Karpas-422 (cell line): ENCODE data around the gene CSF1. TPM values are rescaled to one million over a fixed set of nuclear protein-coding genes. Genes with fewer than 3 reads are reported as not detected.

Experiments
- DNase-seq: peaks from one replicate; pipeline ENCODE4 v3.0.0-alpha.2; 2015
- H2AFZ ChIP-seq: fragments of 200-600 bp; sonication (generic); 2 replicates; pipeline ENCODE4 v1.6.1; 2014; ENCODE audit warnings: antibody characterized with exemption, low read length, mixed read lengths
- H3K27ac ChIP-seq: fragments of 200-600 bp; sonication (generic); 2 replicates; pipeline ENCODE4 v1.5.1; 2014; ENCODE audit warnings: mild to moderate bottlenecking, low read length, moderate library complexity
- H3K27me3 ChIP-seq: fragments of 200-600 bp; sonication (generic); 2 replicates; pipeline ENCODE4 v1.6.1; 2014; ENCODE audit warnings: low read length, mixed read lengths
- H3K36me3 ChIP-seq: fragments of 200-600 bp; sonication (generic); 2 replicates; pipeline ENCODE4 v1.6.1; 2014; ENCODE audit warnings: low read length, mixed read lengths; ENCODE audit not compliant: insufficient read depth
- H3K4me1 ChIP-seq: fragments of 200-600 bp; sonication (generic); 2 replicates; pipeline ENCODE4 v1.6.1; 2014; ENCODE audit warnings: mild to moderate bottlenecking, low read length, mixed read lengths
- H3K4me2 ChIP-seq: fragments of 200-600 bp; sonication (generic); 2 replicates; pipeline ENCODE4 v1.6.1; 2014; ENCODE audit warnings: low read length, low read depth, mild to moderate bottlenecking; ENCODE audit not compliant: poor library complexity, severe bottlenecking
- H3K4me3 ChIP-seq: fragments of 200-600 bp; sonication (generic); 2 replicates; pipeline ENCODE4 v1.5.1; 2014; ENCODE audit warnings: mild to moderate bottlenecking, antibody characterized with exemption, low read length, mixed read lengths
- H3K79me2 ChIP-seq: fragments of 200-600 bp; sonication (generic); 2 replicates; pipeline ENCODE4 v1.6.1; 2014; ENCODE audit warnings: mild to moderate bottlenecking, low read length, mixed read lengths
- H3K9ac ChIP-seq: fragments of 200-600 bp; sonication (generic); 2 replicates; pipeline ENCODE4 v1.6.0; 2014; ENCODE audit warnings: low read length
- H3K9me2 ChIP-seq: fragments of 200-600 bp; sonication (generic), shearing (Covaris generic); replicated peaks from 2 replicates; pipeline ENCODE4 v1.6.0; 2014; ENCODE audit warnings: mild to moderate bottlenecking, low read length, moderate library complexity; ENCODE audit not compliant: insufficient read depth
- H3K9me3 ChIP-seq: fragments of 300-700, 200-600 bp; sonication (generic); 2 replicates; pipeline ENCODE4 v1.6.1; 2014; ENCODE audit warnings: low read length, mixed read lengths
- H4K20me1 ChIP-seq: fragments of 200-600 bp; sonication (generic); 2 replicates; pipeline ENCODE4 v1.6.1; 2014; ENCODE audit warnings: mild to moderate bottlenecking, antibody characterized with exemption, low read length, low read depth; ENCODE audit not compliant: insufficient read depth
- total RNA-seq: library from RNA; depleted of rRNA; stranded (reverse); fragments of >200 nt; shearing (Covaris generic); gene quantifications from 2 replicates; pipeline ENCODE4 v1.2.3, GENCODE V29; 2014; ENCODE audit warnings: low replicate concordance

CSF1 gene
- total RNA-seq, 1 experiment from 2014 or later, result 0.07 TPM

GRCh38 chr1:109880971-109881894, 29.4 kb upstream of the CSF1 start:
- Histone ChIP-seq H3K27me3 (no peaks in the 10 kb centered on the region), H3K36me3 (no peaks in the 10 kb centered on the region), H3K9me3 (no peaks in the 10 kb centered on the region), H3K27ac (no peak overlapping the region), H3K4me1 (peaks cover 8% of the 10 kb centered on the region), H4K20me1 (no peaks in the 10 kb centered on the region), H3K9me2 (no peaks in the 10 kb centered on the region), H2AFZ (no peak overlapping the region), H3K79me2 (no peaks in the 10 kb centered on the region), H3K4me3 (no peak overlapping the region), H3K4me2 (no peak overlapping the region), H3K9ac (no peak overlapping the region)
- peak; percentile 22 for DNase-seq

- peaks cover 15% of the 10 kb centered on the region for H3K4me1 ChIP-seq
- no peak overlapping the region for H3K4me2 ChIP-seq
- no peak overlapping the region for H3K9ac ChIP-seq
- DNase-seq, result peak; percentile 17
- no peaks in the 10 kb centered on the region for H4K20me1 ChIP-seq
- no peak overlapping the region for H3K4me3 ChIP-seq
- H3K9me2 ChIP-seq, result no peaks in the 10 kb centered on the region
- no peaks in the 10 kb centered on the region for H3K79me2 ChIP-seq
- H3K27ac ChIP-seq, result no peak overlapping the region
- no peaks in the 10 kb centered on the region for H3K36me3 ChIP-seq
- no peak overlapping the region for H2AFZ ChIP-seq
- H3K27me3 ChIP-seq, result no peaks in the 10 kb centered on the region
- no peaks in the 10 kb centered on the region for H3K9me3 ChIP-seq
Measured at GRCh38 chr1:109881906-109882287, 28.8 kb upstream of the CSF1 start.

DNA sequence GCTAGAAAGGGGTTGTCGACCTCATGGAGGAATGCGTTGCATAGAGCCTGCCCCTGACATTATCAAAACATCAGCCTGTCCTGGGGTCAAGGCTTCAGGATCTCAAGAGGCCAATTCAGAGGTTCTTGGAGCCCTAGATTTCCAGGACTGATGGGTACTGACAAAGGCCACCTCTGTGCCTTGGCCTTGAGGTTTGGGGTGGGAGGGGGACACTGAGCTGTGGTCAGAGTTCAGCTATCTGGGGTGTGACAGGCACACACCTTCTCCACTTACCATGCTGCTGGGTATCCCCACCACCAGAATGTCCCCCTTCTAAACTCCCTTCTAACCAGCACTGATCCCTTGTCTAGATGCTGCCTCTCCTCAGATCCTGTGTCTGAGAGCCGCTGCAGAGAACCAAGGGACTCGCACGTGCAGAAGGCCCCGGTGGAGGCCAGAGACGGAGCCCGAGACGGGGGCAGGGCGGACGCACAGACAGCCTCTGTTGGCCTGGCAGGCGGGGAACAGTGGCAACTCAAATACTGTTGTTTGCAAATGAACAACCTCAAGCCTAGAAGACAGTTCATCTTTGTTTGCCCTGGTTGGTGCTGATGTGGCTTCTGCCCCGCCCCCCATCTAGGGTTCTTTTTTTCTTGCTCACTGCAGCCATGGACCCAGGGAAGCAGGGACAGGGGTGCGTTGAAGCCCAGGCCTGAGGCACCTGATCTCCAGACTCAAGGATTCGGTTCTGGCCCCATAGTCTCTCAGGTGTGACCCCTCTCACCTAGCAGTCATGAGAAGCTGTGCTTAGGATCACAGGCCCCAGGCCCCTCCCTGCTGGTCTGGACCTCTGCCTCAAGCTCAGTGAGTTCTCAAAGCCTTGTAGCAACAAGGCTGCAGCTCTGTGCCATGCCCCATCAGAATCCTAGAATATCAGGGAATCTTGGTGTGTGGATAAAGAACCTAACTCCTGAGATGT, 28.1 kb upstream of the CSF1 start:
- H4K20me1 ChIP-seq, result 0 out of 2 replicates have a peak, but pooled peaks cover 5% of the 10 kb centered on the region
- no peaks in the 10 kb centered on the region for H3K36me3 ChIP-seq
- H3K27ac ChIP-seq, result no peak overlapping the region
- no peak overlapping the region for H3K4me3 ChIP-seq
- no peak overlapping the region for H2AFZ ChIP-seq
- H3K9ac ChIP-seq, result no peak overlapping the region
- peaks cover 15% of the 10 kb centered on the region for H3K4me1 ChIP-seq
- no peak overlapping the region for H3K4me2 ChIP-seq
- no peaks in the 10 kb centered on the region for H3K9me2 ChIP-seq
- DNase-seq, result peak; percentile 36
- H3K9me3 ChIP-seq, result no peaks in the 10 kb centered on the region
- H3K79me2 ChIP-seq, result no peaks in the 10 kb centered on the region
- H3K27me3 ChIP-seq, result no peaks in the 10 kb centered on the region

GRCh38 chr1:109883248-109883955, 27.2 kb upstream of the CSF1 start:
- Histone ChIP-seq H3K4me1 (peaks cover 12% of the 10 kb centered on the region), H2AFZ (no peak overlapping the region), H3K4me2 (no peak overlapping the region), H3K79me2 (no peaks in the 10 kb centered on the region), H3K9me2 (no peaks in the 10 kb centered on the region), H3K27me3 (no peaks in the 10 kb centered on the region), H3K4me3 (no peak overlapping the region), H4K20me1 (0 out of 2 replicates have a peak, but pooled peaks cover 5% of the 10 kb centered on the region), H3K27ac (no peak overlapping the region), H3K9ac (no peak overlapping the region), H3K36me3 (no peaks in the 10 kb centered on the region), H3K9me3 (no peaks in the 10 kb centered on the region)
- no peak for DNase-seq

DNA sequence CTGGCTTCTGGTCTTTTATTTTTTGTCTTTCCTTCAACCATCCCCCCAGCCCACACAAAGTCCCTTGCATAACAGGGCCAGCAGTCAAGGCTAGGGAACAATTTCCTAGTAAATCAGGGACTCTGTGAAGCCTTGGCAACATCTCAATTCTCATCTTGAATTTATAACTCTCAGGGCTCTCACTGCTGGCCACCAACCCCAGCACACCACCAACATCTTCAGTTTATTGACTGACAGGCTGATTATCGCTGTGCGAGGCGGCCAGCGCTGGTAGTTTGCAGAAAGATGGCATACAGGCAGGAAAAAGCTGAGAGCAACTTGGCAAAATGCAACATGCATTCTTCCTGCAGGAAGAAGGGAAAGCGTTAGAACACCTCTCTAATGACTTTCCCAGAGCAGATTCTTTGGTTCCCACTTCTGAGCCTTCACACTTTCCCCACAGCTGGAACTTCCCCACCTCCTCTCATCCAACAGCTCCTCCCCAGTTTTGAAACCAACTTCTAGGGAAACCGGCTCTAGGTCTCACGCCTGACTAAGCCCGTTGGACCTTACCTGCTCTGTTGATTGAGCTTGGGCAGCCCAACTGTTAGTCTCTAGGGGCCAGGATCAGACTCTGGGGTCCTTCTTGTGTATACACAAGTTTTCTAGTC, 26.3 kb upstream of the CSF1 start:
- no peak for DNase-seq
- H3K27me3 ChIP-seq, result no peaks in the 10 kb centered on the region

GRCh38 chr1:109885589-109885988, 25.1 kb upstream of the CSF1 start:
- no peak overlapping the region for H3K4me2 ChIP-seq
- H2AFZ ChIP-seq, result no peak overlapping the region
- no peak overlapping the region for H3K9ac ChIP-seq

More for the DNA sequence above, 26.3 kb upstream of the CSF1 start:
- no peak overlapping the region for H3K9ac ChIP-seq
- peaks cover 12% of the 10 kb centered on the region for H3K4me1 ChIP-seq
- no peaks in the 10 kb centered on the region for H3K79me2 ChIP-seq
- no peak overlapping the region for H3K4me2 ChIP-seq
- H3K9me3 ChIP-seq, result no peaks in the 10 kb centered on the region
- H3K9me2 ChIP-seq, result no peaks in the 10 kb centered on the region
- no peaks in the 10 kb centered on the region for H3K36me3 ChIP-seq
- H3K27ac ChIP-seq, result no peak overlapping the region
- H4K20me1 ChIP-seq, result 0 out of 2 replicates have a peak, but pooled peaks cover 5% of the 10 kb centered on the region
- H3K4me3 ChIP-seq, result no peak overlapping the region
- no peak overlapping the region for H2AFZ ChIP-seq

DNA sequence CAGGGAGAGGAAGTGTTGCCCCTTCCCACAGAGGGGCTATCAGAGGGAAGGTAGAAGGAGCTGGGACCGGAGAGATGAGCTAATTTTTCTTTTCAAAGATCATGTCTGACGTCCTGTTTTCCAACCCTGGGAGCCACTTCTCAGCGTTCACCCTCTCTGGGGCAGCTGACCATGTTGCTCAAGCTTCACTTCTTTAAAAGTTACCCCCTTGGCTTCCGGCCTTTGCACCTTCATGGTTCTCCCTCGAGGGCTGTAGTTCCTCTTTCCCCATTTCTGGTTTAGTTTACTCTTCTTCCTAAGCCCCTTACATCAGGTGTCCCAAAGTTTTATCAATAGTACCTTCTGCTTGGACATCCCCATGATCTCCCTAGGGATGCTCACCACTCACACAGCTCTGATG, 23.8 kb upstream of the CSF1 start:
- Histone ChIP-seq H3K79me2 (no peaks in the 10 kb centered on the region), H3K4me3 (no peak overlapping the region), H2AFZ (no peak overlapping the region), H3K4me2 (no peak overlapping the region), H3K4me1 (peaks cover 12% of the 10 kb centered on the region), H4K20me1 (0 out of 2 replicates have a peak, but pooled peaks cover 5% of the 10 kb centered on the region), H3K9me2 (no peaks in the 10 kb centered on the region), H3K9ac (no peak overlapping the region), H3K36me3 (no peaks in the 10 kb centered on the region), H3K27me3 (no peaks in the 10 kb centered on the region), H3K9me3 (no peaks in the 10 kb centered on the region), H3K27ac (no peak overlapping the region)
- peak; percentile 71 for DNase-seq

More at GRCh38 chr1:109885589-109885988, 25.1 kb upstream of the CSF1 start:
- Histone ChIP-seq H3K27me3 (no peaks in the 10 kb centered on the region), H3K9me2 (no peaks in the 10 kb centered on the region), H4K20me1 (0 out of 2 replicates have a peak, but pooled peaks cover 5% of the 10 kb centered on the region), H3K27ac (no peak overlapping the region), H3K79me2 (no peaks in the 10 kb centered on the region), H3K4me1 (peaks cover 12% of the 10 kb centered on the region), H3K36me3 (no peaks in the 10 kb centered on the region), H3K4me3 (no peak overlapping the region), H3K9me3 (no peaks in the 10 kb centered on the region)
- DNase-seq, result no peak
